GM12892 (cell line): Measurements from ENCODE around the gene MYH9.

ENCODE experiments used
- POLR2A ChIP-seq: IDR thresholded peaks from 2 replicates; pipeline ENCODE4 v1.6.1; 2011; ENCODE audit warnings: low read depth, low read length, control low read depth
- POLR2AphosphoS5 ChIP-seq: IDR thresholded peaks from 2 replicates; pipeline ENCODE4 v1.6.1; 2011; ENCODE audit warnings: low read depth, low read length, control low read depth
- TAF1 ChIP-seq: IDR thresholded peaks from 2 replicates; pipeline ENCODE4 v1.6.1; 2011; ENCODE audit warnings: low read depth, mild to moderate bottlenecking, control low read depth, low read length, borderline replicate concordance

GRCh38 chr22:36324414-36324813, 63.4 kb downstream of the MYH9 start:
- TF ChIP-seq POLR2AphosphoS5 (no peak), POLR2A (no peak), TAF1 (no peak)
